ENCODE measurements around the gene GPR107. TPM values are rescaled to one million over a fixed set of nuclear protein-coding genes. Genes with fewer than 3 reads are reported as not detected.

The GPR107 gene
- total RNA-seq, 1 donor from 2014 or later, result 25.5 TPM

- intact Hi-C loops (cut with DNase I), result no loop called here
- no peak overlapping the region for H3K27ac ChIP-seq
- no peak for DNase-seq (ENCODE audit: extremely low spot score in 2 of 2)
Measured at GRCh38 chr9:130142056-130142455, 88.3 kb downstream of the GPR107 start.

GRCh38 chr9:130142641-130143040 lies 88.9 kb downstream of the GPR107 start:
- no peak for DNase-seq (ENCODE audit: extremely low spot score in 2 of 2)
- Histone ChIP-seq H3K27me3 (no peaks in the 10 kb centered on the region), H3K9me3 (no peaks in the 10 kb centered on the region), H3K27ac (no peak overlapping the region), H3K4me1 (peaks cover 44% of the 10 kb centered on the region), H3K36me3 (no peaks in the 10 kb centered on the region), H3K4me3 (no peak overlapping the region)
- intact Hi-C loops (cut with DNase I), result no loop called here
- TF ChIP-seq CTCF (IDR thresholded peaks at IDR 0.05) (no peak), POLR2A (IDR thresholded peaks at IDR 0.05) (no peak), POLR2AphosphoS5 (IDR thresholded peaks at IDR 0.05; ENCODE audit: insufficient read depth in 1 of 2, low read depth in 1 of 2) (no peak)

More at GRCh38 chr9:130142056-130142455, 88.3 kb downstream of the GPR107 start:
- H3K4me1 ChIP-seq, result peaks cover 45% of the 10 kb centered on the region
- no peaks in the 10 kb centered on the region for H3K27me3 ChIP-seq
- no peak overlapping the region for H3K4me3 ChIP-seq
- TF ChIP-seq POLR2A (IDR thresholded peaks at IDR 0.05) (no peak), POLR2AphosphoS5 (IDR thresholded peaks at IDR 0.05; ENCODE audit: insufficient read depth in 1 of 2, low read depth in 1 of 2) (no peak), CTCF (IDR thresholded peaks at IDR 0.05) (no peak)
- no peaks in the 10 kb centered on the region for H3K9me3 ChIP-seq
- H3K36me3 ChIP-seq, result no peaks in the 10 kb centered on the region

GRCh38 chr9:130143279-130143893 lies 89.7 kb downstream of the GPR107 start:
- Histone ChIP-seq H3K27me3 (no peaks in the 10 kb centered on the region), H3K4me3 (no peak overlapping the region), H3K9me3 (no peaks in the 10 kb centered on the region), H3K36me3 (no peaks in the 10 kb centered on the region), H3K4me1 (peaks cover 36% of the 10 kb centered on the region), H3K27ac (no peak overlapping the region)
- TF ChIP-seq POLR2A (IDR thresholded peaks at IDR 0.05) (no peak), POLR2AphosphoS5 (IDR thresholded peaks at IDR 0.05; ENCODE audit: insufficient read depth in 1 of 2, low read depth in 1 of 2) (no peak), CTCF (IDR thresholded peaks at IDR 0.05) (no peak)
- no peak for DNase-seq (ENCODE audit: extremely low spot score in 2 of 2)
- intact Hi-C loops (cut with DNase I), result no loop called here

GRCh38 chr9:130143958-130144366 lies 90.3 kb downstream of the GPR107 start:
- Histone ChIP-seq H3K27ac (no peak overlapping the region), H3K4me3 (no peak overlapping the region), H3K27me3 (no peaks in the 10 kb centered on the region), H3K36me3 (no peaks in the 10 kb centered on the region), H3K4me1 (peaks cover 31% of the 10 kb centered on the region), H3K9me3 (no peaks in the 10 kb centered on the region)
- no peak for DNase-seq (ENCODE audit: extremely low spot score in 2 of 2)
- intact Hi-C loops (cut with DNase I), result no loop called here
- no peak for TF ChIP-seq POLR2A (IDR thresholded peaks at IDR 0.05)

GRCh38 chr9:130144703-130145102 lies 91.0 kb downstream of the GPR107 start:
- intact Hi-C loops (cut with DNase I), result no loop called here

More at GRCh38 chr9:130144703-130145102, 91.0 kb downstream of the GPR107 start:
- no peaks in the 10 kb centered on the region for H3K27me3 ChIP-seq
- H3K9me3 ChIP-seq, result no peaks in the 10 kb centered on the region
- DNase-seq (ENCODE audit: extremely low spot score in 2 of 2), result no peak
- H3K4me1 ChIP-seq, result peaks cover 23% of the 10 kb centered on the region
- no peak overlapping the region for H3K4me3 ChIP-seq
- H3K27ac ChIP-seq, result no peak overlapping the region
- TF ChIP-seq POLR2A (IDR thresholded peaks at IDR 0.05) (no peak), CTCF (IDR thresholded peaks at IDR 0.05) (no peak)
- H3K36me3 ChIP-seq, result no peaks in the 10 kb centered on the region
